NCI-H2081 (cell line): ENCODE measurements around the gene KLHL35.
"Not testable (repeated sequence)": the region's sequence is repeated elsewhere in the genome, so short reads cannot be mapped to it uniquely, and the experiment has no call there.

Experiments
- DNase-seq, 2 experiments: peaks; one replicate each; lab custom pipeline; 2025; lab: John Stamatoyannopoulos, UW

The KLHL35 gene

GRCh38 chr11:75388386-75389275 is 44.4 kb downstream of the KLHL35 start:
- peak; percentile 74 to 78 for DNase-seq

DNA sequence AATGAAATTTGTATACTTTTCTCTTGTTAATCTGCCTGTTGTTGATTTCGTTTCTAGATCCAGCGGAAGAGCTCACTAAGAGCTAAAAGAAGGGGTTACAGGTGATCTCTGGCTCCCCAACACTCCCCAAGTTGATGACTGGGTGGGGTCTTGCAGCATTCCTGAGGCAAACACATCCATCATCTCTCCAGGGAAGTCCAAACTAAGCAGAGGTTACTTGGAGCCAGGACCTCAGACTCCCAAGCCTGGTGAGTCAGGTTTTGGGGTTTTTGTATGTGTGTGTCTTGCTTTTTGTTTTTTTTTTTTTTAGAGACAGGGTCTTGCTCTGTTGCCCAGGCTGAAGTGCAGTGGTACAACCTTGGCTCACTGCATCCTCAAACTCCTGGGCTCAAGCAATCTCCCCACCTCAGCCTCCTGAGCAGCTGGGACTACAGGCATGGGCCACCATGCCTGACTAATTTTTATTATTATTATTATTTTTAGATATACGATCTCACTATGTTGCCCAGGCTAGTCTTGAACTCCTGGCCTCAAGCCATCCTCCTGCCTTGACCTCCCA is 45.2 kb downstream of the KLHL35 start:
- DNase-seq = no peak

- no peak for DNase-seq
These were observed 45.9 kb downstream of the KLHL35 start for GRCh38 chr11:75386942-75387630.

DNA sequence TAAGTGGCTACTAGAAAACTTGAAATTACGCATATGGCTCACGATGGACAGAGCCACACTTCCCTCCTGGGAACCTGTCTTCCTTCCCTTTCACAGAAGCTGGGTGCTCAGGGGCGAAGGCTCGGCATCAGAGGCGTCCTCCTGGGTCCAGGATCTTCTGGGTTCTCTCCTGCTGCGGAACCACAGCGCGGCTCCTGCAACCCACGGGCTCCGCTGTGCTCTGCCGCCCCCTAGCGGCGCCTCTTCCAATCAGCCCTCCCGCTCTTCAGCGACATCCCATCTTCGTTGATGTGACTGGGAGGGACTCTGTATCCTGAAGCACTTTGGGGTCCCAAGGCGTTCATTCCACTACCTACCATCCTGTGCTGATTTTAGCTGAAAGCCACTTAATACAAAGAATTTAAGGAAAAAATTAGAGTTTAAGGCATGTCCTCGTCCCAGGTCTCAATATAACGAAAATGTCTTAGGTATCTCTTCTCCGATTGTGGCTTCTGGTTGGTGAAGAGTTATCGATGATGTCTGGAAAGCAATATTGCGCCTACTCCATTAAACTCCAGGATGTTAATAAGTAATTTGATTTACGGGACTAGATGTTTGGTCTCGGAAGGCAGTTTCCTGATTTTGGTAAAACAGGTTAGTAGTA is 48.4 kb downstream of the KLHL35 start:
- peak; percentile 37 to 53 for DNase-seq

- DNase-seq = no peak
These were observed 49.8 kb downstream of the KLHL35 start for GRCh38 chr11:75383246-75383645.

DNA sequence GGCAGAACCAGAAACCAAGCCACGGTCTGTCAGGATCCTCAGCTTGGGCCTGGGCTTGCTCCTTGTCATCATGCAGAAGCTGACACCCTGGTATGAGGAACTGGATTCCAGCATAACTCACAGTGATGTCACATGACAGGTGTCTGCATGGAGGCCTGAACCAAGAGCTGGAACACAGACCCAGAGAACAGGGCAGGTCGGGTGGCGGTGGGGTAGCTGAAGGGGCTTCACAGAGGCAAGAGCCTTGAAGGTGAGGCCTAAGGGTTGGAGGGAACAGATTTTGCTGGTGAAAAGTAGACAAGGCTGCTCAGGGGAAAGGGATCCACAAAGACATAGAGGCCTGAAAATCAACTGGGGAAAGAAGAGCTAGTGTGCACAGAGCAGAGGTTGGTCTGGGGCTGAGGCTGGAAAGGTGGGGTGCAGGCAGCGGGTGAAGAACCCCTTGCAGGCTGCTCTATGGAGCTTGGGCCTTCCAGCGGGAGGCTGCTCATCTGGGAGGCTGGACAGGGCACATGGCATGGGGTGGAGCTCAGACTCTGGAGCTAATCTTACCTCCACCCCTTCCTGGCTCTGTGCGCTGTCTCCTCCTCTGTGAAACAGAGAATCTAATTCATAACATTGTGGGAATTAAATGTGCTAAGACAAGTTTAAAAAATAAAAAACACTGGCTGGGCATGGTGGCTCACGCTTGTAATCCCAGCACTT is 52.1 kb downstream of the KLHL35 start:
- no peak for DNase-seq

GRCh38 chr11:75380245-75380644 is 52.8 kb downstream of the KLHL35 start:
- no peak for DNase-seq

- not testable (repeated sequence) for DNase-seq
These were observed 54.2 kb downstream of the KLHL35 start for GRCh38 chr11:75378776-75379175.

- DNase-seq = no peak
These were observed 56.8 kb downstream of the KLHL35 start for GRCh38 chr11:75376175-75376574.

DNA sequence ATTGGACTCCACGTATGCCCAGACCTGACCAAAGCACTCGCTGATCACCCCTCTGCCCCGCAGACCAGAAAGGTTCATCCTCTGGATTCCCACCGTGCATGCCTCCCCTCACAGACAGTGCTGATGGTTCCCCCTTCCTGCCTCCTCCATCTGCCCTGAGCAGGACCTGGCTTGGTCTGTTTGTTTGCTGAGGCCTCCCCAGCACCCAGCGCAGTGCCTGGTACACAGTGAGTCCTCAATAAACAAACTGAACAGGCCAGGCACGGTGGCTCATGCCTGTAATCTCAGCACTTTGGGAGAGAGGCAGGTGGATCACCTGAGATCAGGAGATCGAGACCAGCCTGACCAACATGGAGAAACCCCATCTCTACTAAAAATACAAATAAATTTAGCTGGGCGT is 57.4 kb downstream of the KLHL35 start:
- no peak for DNase-seq

- no peak for DNase-seq
These were observed 58.4 kb downstream of the KLHL35 start for GRCh38 chr11:75374646-75375045.

GRCh38 chr11:75373201-75373600 is 59.8 kb downstream of the KLHL35 start:
- no peak for DNase-seq
